Right lobe of liver (tissue), 4 donors: Measurements from ENCODE around the gene KCNIP1.

Source experiments
- CTCF ChIP-seq, 4 donors: fragments of 200-600 bp in 3 of 4; fragments of 450-650 bp in 1 of 4; IDR thresholded peaks; one replicate each; pipeline versions ENCODE4 v1.5.1 to v1.8.0; 2016 to 2022; ENCODE audit warnings: antibody characterized with exemption in 4 of 4, mild to moderate bottlenecking in 2 of 4
- POLR2A ChIP-seq: fragments of 450-650 bp; IDR thresholded peaks from one replicate; pipeline ENCODE4 v1.6.1; 2017; ENCODE audit warnings: antibody characterized with exemption, mild to moderate bottlenecking
- donor health status: DM: no; HTN: no; CAD: no.
- donor health status: DM: no; HTN: no; CAD: no.
- donor health status: DM: no; HTN: yes; CAD: no.

GRCh38 chr5:170599756-170600155 is 95.9 kb downstream of the KCNIP1 start:
- TF ChIP-seq POLR2A (no peak), CTCF (IDR thresholded peaks at IDR 0.05) (no peak)
